ENCODE results near the gene CAPZB.

CAPZB gene

DNA sequence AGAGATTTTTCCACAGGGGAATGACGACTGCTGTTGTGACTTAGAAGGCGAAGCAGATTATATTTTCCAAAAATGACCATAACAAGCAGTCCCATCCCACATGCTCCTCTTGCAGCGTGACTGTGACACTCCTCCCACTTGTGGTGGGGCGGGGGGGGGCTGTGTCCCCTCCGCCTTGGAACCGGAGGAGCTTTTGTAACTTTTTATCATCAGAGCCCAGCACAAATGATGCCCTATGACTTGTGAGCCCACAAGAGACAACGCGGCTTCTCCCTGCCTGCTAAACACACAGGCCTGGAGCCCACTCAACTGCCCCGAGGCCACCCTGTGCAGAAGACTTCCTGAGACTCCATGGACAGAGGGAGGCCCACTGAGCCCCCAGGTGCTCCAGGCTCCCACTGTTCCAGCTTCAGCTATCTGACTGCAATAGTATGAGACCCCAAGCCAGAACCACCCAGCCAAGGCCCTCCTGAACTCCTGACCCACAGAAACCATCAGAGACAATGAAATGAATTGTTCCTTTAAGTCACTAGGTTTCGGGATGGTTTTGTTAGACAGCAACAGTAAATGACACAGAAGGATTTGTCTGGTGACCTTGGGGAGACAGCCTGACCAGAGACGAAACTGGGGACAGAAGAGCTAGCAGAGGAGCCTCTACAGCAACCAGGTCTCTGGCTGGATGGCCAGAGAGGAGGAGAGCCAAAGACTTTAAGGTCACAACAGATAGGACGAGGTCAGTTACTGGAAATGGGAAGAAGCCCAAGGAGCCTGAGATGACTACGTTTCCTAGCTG is 58.8 kb downstream of the CAPZB start:
- DNase-seq, result no peak

DNA sequence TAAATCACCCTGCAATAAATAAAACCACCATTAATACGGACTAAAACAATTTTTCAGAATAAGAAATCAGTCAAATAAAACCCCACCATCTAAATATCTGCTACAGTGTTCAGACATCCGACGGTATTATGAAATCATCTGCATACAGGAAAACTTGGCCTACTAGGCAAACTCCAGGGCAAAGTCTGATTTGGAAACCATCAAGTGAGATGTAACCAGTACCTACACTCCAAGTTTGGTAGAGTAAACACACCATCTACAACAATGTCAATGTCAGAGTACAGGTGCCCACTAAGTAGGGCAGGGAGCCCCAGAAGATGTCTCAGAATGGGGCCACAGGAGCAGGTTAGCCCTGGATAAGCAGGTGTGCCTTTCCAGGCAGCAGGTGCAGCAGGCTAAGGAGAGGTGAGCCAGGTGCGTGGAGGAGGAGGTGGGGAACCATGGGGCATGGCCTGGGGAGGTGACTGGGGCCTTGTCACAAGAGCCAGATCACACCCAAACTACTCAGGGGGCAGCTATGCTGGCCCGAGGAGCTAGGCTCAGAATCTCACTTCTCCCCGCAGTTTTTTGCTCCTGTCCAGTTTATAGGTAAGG is 59.6 kb downstream of the CAPZB start:
- no peak for DNase-seq

DNA sequence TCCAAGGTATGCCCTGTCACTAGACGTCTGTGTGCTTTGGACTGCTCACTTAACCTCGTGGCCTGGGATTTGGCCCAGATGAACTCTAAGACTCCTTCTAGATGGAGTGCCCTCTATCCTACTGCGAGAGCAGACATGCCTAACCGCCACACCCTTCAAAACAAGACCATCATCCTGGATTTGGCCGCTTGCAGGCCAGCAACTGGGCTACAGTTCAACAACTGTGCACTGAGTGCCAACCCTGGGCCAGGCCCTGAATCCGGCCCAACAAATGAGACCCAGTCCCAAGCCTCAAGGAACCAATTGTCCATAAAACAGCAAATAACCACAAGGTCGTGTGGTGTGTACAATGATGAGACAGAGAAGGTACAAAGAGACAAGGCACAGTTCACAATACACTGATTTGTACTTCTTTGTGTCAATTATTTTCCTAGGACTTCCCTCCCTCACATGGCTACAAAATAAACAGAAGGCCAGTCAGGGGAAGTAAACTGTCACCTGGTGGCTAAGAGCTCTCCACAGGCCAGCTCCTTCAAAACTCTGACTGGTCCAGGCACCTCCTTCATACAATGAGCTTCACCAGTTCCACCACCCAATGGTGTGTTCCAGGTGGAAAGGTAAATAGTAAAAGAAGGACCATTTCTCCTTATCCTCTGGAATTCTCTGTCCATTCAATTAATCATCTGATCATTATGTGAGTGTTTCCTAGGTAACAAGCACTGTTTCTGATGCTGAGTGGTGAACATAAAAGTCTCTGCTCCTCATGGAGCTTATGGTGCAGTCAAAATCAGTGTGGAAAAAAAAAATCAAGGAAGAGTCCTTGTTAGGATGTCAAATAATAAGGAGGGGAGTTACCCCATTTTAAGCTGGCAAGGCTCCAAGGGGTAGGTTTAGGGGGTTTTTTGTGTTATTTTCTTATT is 60.4 kb downstream of the CAPZB start:
- DNase-seq, result no peak

DNA sequence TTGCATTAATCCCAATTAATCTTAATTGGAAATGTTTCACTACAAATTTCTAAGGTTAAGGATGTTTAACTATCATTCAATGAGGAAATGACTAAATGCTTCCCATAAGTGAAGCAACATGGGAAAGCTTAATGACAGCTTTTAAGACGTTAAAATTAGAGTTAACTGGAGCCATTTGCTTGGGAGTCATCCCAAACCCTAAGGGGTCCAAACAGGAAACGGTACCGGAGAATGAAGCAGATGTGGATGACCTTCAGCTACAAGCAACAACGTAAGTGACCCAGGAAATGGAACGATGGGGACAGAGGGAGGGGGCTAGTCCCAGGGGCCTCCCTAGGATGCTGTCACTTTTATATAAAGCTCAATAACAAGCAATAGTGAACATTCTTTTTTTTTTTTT is 62.2 kb downstream of the CAPZB start:
- no peak for DNase-seq

DNA sequence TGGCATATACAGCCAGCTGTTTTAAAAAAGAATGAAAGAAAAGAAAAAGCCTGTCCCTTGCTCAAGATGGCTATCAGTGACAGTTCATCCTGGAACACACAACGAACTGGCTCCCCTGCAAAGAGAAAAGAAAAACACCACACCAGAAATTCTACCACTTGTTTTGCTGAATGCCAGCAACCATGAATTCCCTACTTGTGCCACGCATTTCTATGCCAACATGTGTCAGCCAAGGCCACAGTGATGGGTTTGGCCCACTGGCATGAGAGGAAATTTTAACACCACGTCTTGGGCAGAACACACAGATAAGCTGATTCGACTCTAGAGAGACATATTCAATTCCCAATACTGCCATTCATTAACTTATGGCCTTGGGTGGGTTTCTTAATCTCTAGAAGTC is 64.0 kb downstream of the CAPZB start:
- DNase-seq, result no peak

DNA sequence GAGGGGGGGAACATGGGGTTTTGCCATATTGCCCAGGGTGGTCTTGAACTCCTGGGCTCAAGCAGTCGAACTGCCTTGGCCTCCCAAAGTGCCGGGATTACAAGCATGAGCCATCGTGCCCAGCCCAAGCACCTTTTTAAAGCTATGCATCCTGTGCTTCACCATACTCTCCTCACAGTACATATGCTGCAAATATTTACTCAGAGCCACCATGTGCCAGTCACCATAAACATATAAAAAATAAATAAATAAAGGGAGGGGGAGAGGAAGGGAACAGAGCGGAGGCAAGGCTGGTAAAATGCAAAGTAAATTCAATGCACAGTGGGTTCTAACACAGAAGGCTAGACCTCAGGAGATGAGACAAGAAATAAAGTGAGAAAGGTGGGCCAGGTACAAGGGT is 64.7 kb downstream of the CAPZB start:
- DNase-seq, result no peak

DNA sequence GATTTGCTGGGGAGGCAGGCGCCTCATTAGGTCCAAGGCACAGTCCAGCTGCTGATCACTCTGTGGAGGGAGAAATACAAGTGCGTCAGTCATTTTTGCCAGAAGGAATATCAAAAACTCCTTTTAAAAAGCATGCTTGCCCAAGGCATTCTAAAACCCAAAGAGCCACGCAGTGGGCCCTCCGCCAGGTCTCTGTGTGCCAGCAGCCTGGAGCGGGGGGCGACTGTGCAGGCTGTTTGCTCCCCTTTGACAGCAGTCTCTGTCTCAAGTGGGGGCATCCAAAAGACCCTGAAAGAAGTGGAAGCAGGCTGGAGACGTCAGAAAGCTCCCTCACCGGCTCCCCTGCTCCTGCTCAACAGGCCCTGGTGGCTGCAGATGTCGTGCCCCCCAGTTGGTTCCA is 65.6 kb downstream of the CAPZB start:
- no peak for DNase-seq

DNA sequence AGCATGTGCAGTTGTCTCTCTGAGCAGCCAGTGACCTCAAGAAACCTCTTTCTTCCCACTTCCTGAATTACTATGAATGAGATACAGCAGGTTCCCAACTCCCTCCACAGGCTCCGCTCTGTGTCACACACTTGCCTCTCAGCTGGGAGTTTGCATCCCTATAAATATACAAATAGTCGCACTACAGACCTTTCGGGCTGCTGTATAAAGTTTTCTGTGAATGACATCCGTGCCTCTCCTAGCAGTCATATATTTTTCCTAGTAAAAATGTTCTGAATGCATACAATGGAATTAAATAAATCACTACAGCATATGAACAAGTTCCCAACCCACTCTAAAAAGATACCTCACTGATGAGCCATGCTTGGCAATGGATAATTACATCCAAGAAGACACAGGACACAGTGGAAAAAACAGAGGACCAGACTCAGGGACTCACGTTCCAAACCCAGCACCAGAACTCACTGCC is 66.8 kb downstream of the CAPZB start:
- DNase-seq, result no peak

DNA sequence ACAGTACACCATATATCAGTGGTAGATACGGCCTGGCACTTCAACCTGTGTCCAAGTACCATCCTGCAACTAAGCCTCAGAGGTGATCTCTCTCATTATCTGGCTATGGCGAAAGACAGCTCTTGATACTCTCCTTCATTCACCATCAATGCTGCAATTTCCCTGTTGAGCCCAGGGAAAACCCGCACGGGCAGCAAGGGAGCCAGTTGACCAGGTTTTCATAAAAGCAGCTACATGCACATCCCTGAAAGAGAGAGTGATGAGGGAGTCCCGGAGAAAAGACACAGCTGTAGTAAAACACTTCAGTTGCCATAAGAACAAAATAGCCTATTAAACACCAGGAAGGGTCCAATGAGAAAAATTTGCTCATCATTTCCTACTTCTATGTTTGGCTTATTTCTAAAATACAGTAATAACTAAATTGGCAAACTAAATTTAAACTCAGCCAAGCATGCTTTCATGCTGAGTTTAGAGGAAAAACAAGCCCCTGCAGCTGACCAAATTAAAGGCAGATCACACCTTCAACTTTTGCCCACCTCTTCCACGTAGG is 68.3 kb downstream of the CAPZB start:
- DNase-seq, result no peak

DNA sequence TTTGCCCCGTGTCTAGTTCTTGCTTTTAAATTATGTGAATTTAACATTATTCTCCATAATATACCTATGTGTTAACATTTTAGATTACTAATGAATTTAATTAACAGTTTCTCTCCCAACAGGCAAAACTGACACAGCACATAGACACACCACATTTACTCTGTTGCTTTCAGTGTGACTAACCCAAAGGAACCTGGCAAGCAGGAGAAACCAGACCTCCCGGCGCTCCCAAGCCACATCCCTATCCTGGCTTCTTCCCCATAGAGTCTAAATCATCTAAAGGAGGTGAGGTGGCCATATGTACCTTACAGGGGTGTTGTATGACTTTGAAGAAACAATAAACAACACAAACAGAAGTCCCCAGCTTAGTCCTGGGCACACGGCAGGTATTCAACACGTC is 69.2 kb downstream of the CAPZB start:
- DNase-seq, result no peak

DNA sequence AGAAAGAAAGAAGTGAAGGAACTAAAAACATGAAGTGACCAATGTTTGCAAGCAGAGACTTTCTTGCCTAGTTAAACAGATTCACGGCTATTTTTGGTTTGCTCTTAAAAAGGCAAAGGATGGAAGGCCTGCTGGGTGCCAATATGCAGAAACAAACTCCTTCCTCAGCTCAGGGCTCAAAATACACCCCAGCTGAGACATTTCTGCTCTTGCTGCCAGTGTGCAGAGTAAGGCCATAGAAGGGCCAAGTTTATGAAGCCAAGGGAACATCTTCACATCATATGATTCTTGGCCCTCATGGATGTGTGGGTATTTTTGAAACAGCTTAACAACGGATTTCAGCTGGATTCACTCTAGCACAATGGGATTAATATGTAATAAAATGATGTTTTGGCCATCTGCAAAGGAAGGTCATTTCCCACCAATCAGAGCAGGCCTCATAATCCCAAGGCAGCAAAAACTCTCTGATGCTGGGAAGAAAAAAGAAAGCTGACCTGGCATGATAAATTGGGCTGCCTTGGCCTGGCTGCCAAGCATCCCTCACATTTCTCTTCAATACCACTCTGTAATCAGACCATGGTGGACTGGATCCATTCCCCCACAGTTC is 70.7 kb downstream of the CAPZB start:
- no peak for DNase-seq

DNA sequence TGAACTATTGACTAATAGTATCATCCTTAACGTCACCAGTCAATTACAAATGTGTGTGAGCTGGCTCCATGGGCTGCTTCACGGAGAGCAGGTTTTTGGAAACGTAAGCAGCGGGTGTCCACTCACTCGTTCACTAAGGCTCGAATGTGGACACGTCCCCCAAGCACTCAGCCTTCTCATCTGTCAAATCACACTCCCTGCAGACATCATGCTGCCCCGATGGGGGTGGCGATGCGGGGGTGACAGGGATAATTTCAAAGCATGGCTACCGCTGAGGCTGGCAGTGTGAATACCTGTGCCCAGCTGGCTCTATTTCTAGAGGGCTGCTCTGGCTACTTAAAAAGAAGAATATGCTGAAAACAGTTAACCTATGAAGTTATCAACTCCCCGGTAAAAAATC is 71.3 kb downstream of the CAPZB start:
- no peak for DNase-seq

DNA sequence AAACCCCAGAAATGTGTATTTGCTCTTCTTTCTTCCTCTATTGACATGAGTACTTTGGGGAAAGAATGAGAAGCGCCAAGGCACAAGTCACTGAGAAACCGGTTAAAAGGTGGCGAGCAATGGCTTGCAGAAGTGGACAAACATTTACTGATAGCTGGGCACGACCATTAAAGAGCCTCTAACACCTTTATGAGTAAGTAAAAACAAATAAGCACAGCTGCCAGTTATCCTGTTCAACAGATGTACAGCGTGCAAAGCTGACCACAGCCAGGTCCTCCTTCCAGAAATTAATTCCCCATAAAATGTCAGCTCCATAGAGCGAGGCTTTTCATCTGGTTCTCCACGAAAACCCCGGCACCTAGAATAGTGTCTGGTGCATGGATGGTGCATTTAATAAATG is 72.7 kb downstream of the CAPZB start:
- no peak for DNase-seq

DNA sequence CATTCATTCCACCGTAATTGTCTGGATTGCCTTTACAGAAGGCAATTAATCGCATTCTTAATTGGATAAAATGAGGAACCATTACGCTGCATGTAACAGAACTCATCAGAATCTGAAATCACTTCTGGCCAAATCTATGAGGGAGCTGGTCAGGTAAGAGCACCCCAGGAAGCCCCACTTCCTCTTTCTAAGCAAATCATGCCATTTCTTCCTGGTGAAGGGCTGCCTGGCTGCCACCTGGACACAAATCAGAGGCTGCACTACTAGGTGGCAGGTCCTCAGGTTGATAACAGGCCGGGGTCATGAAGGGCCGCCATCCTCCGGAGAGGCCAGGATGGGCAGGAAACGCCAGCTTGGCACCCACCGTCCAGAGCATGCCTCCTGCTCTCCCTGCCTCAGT is 73.7 kb downstream of the CAPZB start:
- DNase-seq, result no peak

DNA sequence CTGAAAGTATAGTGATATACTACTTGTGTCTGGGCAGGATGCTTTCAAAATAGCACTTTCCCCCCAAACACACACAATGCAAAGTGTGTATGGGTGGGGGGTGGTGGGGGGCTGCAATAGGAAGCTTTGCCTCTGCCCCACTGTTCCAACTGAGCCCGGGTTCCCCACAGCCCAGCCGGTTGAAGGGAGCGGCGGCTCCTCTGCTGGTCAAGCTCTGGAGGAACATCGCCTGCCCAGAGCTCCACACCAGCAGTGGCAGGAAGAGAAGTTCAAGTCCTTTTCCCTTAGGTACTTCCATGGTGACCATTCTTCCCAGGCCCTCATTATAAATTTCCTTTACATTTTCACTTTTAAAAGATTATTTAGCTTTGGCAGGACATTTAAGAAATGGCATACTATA is 74.9 kb downstream of the CAPZB start:
- DNase-seq, result no peak

DNA sequence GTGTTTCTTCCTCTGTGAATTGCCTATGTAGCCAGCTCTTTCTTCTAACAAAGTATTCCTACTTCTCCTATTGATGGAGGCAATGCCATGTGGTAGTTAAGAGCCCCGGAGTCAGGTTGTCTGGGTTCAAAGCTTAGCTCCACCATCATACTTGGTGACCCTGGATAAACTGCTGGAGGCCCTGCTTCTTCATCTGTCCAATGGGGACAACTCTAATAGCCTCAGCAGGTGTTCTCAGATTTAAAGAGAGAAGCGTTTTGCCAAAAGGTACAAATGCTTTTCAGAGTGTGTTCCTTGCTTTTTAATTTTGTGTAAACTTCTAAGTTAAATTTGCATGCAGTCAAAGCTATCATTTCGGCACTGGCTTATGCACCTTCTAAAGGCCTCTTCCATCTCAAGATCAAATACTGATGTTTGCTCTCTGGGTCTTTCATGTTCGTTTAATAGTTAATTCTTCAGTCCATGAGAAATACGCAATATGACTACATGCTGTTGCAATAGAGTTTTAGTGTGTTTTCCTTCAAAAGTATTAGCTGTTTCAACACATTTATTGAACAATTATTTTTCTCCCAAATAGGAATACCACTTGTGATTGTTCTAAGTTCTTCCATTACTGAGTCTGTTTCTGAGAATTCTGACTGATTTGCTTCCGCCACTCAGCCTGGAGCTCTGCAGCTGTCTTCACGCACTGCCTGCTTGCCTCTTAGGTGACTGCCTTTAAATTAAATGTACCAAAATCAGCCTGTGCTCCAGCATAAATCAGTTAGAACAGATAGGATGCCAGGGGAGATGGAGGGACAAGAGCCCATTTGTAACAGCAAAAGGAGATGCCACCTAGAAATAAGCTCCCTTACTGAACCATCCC is 75.6 kb downstream of the CAPZB start:
- no peak for DNase-seq

DNA sequence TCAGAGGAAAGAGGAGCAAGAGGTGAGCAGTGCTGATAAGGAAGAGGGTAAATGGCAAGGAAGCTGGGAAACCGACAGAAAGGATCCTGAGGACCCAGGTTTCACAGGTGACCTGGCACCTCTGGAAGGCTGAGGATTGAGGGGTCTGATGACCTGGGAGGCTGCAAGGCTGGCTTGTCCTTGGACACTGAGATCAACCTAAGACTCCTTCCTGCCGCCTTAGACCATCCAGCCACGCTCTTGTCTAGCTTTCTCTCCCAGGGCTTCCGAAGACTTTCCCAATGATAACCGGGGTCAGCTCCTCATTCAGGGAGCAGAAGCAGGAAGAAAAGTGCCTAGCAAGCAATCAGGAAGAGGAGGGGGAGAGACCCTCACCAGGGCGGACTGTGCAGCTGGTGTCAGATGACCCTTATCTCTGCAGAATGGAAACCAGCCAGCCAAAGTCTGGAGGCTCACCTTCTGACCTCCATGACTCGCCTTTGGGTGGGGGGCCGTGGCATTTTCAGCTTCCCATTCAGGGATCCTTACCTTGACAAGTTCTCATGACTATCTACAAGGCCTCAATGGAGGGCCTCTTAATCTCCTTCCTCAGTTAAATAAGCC is 77.7 kb downstream of the CAPZB start:
- no peak for DNase-seq

DNA sequence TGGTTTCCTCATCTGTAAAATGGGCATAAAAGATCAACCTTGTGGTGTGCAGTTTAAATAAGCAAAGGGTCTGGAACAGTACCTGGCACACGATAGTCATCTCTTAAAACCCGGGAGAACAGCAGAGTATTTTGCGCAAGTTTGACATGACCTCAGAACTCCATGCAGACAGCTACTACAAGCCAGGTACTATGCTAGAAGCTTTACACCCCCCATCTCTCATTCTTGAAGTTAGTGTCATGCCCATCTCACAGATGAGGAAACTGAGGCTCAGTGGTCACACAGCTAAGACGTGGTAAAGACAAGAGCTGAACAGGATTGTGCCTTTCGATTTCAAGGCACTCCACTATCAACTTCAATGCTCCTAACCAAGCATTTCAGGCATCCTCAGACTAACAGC is 78.7 kb downstream of the CAPZB start:
- DNase-seq, result no peak

DNA sequence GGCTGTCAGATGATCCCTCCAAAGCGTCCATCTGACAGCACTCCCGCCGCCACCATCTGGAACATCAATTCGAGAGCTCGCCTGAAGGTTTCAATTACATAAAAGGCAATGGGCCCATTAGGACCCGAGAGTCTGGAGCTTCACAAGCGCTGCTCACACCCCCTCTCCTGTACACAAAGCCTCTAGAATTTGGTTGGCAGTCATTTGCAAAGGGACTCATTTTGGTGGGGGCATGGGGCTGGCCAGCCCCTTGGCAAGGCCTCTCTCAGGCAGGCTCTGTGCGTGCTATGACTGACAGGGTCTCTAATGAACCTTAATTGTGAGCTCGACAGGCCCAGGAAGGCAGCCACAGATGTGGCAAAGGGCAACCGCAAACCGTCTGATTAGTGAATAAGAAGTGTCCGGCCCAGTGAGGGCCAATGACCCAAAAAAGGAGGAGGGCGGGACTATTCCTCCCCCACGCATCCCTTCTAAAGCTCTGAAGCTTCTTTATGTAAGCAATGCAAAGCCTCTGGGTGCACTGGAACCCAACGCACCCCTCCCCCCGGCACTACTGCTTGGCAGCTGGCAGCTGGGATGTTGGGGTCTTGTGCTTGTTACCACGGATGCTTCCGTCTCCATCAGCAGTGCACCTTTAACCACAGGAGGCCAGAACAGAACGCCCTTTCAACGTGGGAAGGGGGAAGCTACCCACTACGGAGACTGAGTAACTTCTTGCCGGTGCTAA is 79.4 kb downstream of the CAPZB start:
- no peak for DNase-seq

DNA sequence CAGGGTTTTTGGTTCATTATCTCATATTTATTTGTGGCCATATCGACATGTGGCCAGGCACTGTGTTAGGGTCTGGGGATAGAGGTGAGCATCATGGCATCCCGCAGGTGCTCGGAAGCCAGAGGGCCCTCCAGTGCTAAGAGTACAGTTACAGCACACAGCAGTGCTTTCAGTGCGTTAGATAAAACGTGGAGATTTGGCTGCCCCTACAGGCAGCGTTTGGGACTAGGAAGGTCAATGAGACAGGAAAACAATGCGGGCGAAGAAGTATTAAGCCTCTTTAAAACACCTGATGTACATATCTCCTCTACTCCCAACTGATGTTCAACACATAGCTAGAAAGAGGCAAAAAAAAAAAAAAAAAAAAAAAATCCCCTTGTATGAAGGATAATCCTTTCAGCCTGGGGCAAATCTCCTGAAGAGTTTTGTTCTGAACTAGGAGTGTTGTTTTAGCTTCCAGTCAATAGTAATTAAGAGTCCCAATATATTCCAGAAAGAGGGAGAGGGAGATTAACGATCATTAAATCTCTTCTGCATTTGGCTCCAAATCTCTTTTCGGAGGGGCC is 80.1 kb downstream of the CAPZB start:
- no peak for DNase-seq

Measured in activated naive CD4-positive, alpha-beta T cell treated with Interleukin-2 at 50 U/mL for 16 hours (primary cell).